Smooth muscle cell (in vitro differentiated cells): ENCODE results near the gene GSTCD. TPM values are rescaled to one million over a fixed set of nuclear protein-coding genes. Genes with fewer than 3 reads are reported as not detected.

Source experiments
- DNase-seq: peaks from one replicate; lab custom pipeline; 2025; ENCODE audit not compliant: unreplicated experiment; lab: John Stamatoyannopoulos, UW
- H2AFZ ChIP-seq: fragments of 200-600 bp; sonication (generic); 2 replicates; pipeline ENCODE4 v1.6.0; 2016; ENCODE audit warnings: antibody characterized with exemption, low read depth, mild to moderate bottlenecking
- H3F3A ChIP-seq: fragments of 200-600 bp; sonication (generic); 2 replicates; pipeline ENCODE4 v1.6.0; 2017; ENCODE audit warnings: antibody characterized with exemption, low read depth
- H3K27ac ChIP-seq: fragments of 200-600 bp; sonication (generic); 2 replicates; pipeline ENCODE4 v1.5.1; 2016; ENCODE audit warnings: low read depth, mild to moderate bottlenecking
- H3K27me3 ChIP-seq: fragments of 200-600 bp; sonication (generic); 2 replicates; pipeline ENCODE4 v1.6.1; 2016; ENCODE audit warnings: low read depth, mild to moderate bottlenecking
- H3K36me3 ChIP-seq: fragments of 200-600 bp; sonication (generic); 2 replicates; pipeline ENCODE4 v1.5.1; 2016; ENCODE audit warnings: low read depth
- H3K4me1 ChIP-seq: fragments of 200-600 bp; sonication (generic); 2 replicates; pipeline ENCODE4 v1.5.1; 2016; ENCODE audit warnings: low read depth
- H3K4me2 ChIP-seq: fragments of 200-600 bp; sonication (generic); 2 replicates; pipeline ENCODE4 v1.6.0; 2016; ENCODE audit warnings: mild to moderate bottlenecking
- H3K4me3 ChIP-seq: fragments of 200-600 bp; sonication (generic); 2 replicates; pipeline ENCODE4 v1.5.1; 2016; ENCODE audit warnings: mild to moderate bottlenecking
- H3K79me2 ChIP-seq: fragments of 200-600 bp; sonication (generic); 2 replicates; pipeline ENCODE4 v1.6.0; 2016; ENCODE audit warnings: low read depth, mild to moderate bottlenecking
- H3K9ac ChIP-seq: fragments of 200-600 bp; sonication (generic); 2 replicates; pipeline ENCODE4 v1.6.0; 2016; ENCODE audit warnings: low read depth
- H3K9me3 ChIP-seq: fragments of 200-600 bp; sonication (generic); replicated peaks from 2 replicates; pipeline ENCODE4 v1.5.1; 2016; ENCODE audit warnings: low read depth
- H4K20me1 ChIP-seq: fragments of 200-600 bp; sonication (generic); 2 replicates; pipeline ENCODE4 v1.6.0; 2016; ENCODE audit warnings: low read depth
- WGBS: methylation state at CpG from one replicate; pipeline ENCODE4 v1.1.7; 2016; ENCODE audit warnings: low lambda C conversion rate; 5-methylcytosine and 5-hydroxymethylcytosine counted together
- polyA plus RNA-seq: library from polyadenylated mRNA; unstranded; fragments of >200 nt; fragmentation: Nextera tagmentation; extraction: Ambion mirVana; gene quantifications from 2 replicates; pipeline ENCODE4 v1.2.1, GENCODE V29; 2016
- total RNA-seq: library from RNA; depleted of rRNA; stranded (reverse); fragments of >200 nt; gene quantifications from 2 replicates; pipeline ENCODE4 v1.2.3, GENCODE V29; 2014
- TF ChIP-seq, protein P1 (sequence below): fragments of 200-600 bp; sonication (generic); IDR thresholded peaks from 2 replicates; pipeline ENCODE4 v1.5.1; 2017; ENCODE audit warnings: borderline replicate concordance, mild to moderate bottlenecking, antibody characterized with exemption; ENCODE audit not compliant: insufficient read depth, poor library complexity, severe bottlenecking

The GSTCD gene
- total and polyA plus RNA-seq, 2 experiments from 2014 or later = 5.6 to 10.5 TPM

DNA sequence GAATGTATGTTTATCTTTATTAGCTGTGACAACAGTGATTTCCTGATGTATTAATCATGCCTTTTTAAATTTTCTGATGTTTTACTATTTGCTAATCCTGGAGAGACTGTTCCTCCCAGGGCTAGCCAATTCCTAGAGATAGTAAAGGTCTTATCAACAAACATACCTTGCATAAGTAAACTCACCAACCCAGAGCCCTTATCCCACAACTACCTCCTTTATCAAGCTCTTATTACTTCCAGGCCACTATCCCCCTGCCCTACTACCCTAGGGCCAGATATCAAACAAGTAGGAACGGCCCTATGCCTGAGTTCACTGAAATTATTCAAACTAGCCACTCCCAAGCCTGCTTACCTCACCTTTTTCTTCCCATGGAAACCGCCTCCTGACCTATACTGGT, 128.5 kb downstream of the GSTCD start:
- 89% methylated on average over 2 of the region's 2 CpGs for WGBS
- Histone ChIP-seq H3K9me3 (no peaks in the 10 kb centered on the region), H3F3A (no peaks in the 10 kb centered on the region), H3K9ac (no peak overlapping the region), H3K4me1 (no peaks in the 10 kb centered on the region), H3K27ac (no peak overlapping the region), H2AFZ (no peak overlapping the region), H3K27me3 (no peaks in the 10 kb centered on the region), H4K20me1 (no peaks in the 10 kb centered on the region), H3K4me3 (no peak overlapping the region), H3K36me3 (no peaks in the 10 kb centered on the region), H3K4me2 (no peak overlapping the region), H3K79me2 (no peaks in the 10 kb centered on the region)
- DNase-seq = no peak
- TF ChIP-seq, protein P1, sequence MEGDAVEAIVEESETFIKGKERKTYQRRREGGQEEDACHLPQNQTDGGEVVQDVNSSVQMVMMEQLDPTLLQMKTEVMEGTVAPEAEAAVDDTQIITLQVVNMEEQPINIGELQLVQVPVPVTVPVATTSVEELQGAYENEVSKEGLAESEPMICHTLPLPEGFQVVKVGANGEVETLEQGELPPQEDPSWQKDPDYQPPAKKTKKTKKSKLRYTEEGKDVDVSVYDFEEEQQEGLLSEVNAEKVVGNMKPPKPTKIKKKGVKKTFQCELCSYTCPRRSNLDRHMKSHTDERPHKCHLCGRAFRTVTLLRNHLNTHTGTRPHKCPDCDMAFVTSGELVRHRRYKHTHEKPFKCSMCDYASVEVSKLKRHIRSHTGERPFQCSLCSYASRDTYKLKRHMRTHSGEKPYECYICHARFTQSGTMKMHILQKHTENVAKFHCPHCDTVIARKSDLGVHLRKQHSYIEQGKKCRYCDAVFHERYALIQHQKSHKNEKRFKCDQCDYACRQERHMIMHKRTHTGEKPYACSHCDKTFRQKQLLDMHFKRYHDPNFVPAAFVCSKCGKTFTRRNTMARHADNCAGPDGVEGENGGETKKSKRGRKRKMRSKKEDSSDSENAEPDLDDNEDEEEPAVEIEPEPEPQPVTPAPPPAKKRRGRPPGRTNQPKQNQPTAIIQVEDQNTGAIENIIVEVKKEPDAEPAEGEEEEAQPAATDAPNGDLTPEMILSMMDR = no peak

DNA sequence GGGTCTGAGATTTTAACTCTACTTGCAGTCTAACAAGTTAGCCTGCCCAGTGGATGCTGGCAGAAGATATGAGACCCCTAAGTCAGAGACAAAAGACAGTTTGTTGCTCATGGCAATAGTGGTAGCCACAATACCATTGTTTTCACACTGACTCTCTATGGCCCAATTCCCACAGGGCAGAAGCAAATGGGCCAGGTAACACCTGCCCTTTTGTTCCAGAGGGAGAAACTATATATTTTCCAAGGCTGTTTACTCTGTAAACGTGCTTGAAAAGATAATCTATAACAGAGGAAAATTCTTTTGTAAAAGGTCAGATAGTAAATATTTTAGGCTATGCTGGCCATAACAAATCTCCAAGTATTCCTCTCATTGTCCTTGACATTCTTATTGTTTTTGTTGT, 129.5 kb downstream of the GSTCD start:
- H3K79me2 ChIP-seq = no peaks in the 10 kb centered on the region
- no peak overlapping the region for H2AFZ ChIP-seq
- H3K4me2 ChIP-seq = no peak overlapping the region
- H3K27me3 ChIP-seq = no peaks in the 10 kb centered on the region
- 100% methylated on average over 1 of the region's 1 CpG for WGBS
- no peaks in the 10 kb centered on the region for H3F3A ChIP-seq
- H3K27ac ChIP-seq = no peak overlapping the region
- no peak overlapping the region for H3K9ac ChIP-seq
- no peak overlapping the region for H3K4me3 ChIP-seq
- no peaks in the 10 kb centered on the region for H3K36me3 ChIP-seq
- DNase-seq = no peak
- TF ChIP-seq, protein P1 = no peak
- no peaks in the 10 kb centered on the region for H4K20me1 ChIP-seq
- H3K4me1 ChIP-seq = no peaks in the 10 kb centered on the region
- no peaks in the 10 kb centered on the region for H3K9me3 ChIP-seq

DNA sequence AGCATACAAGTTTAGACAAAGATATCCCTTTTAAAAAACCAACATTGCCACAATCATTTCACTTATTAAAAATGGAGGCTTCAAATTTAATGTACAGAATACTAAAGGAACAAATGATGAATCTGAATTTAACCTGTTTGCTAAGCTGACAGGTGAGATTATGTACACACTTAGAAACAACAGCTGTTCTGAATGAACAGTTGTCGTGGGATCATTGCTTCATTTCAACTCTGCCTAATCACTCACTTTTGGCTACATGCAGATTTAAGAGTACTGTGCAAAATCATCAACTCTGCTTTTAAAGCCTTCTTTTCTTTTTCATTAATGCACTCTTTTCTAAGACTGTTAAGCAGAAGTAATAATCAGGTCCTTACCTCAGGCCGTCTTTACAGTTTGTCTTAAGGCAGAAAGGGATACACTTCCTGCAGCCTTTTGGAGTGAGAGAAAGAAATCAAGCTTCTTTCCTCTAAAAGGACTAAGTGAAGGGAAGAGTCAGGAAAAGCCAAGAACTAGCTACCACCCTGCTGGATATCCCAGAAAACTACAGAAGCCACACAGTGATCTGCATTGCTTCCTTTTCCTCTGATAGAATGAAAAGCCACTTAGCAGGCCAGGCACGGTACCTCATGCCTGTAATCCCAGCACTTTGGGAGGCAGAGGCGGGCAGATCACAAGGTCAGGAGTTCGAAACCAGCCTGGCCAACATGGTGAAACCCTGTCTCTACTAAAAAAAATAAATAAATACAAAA, 132.0 kb downstream of the GSTCD start:
- H3K9ac ChIP-seq = no peak overlapping the region
- no peak overlapping the region for H3K27ac ChIP-seq

More for the DNA sequence above, 132.0 kb downstream of the GSTCD start:
- no peaks in the 10 kb centered on the region for H3F3A ChIP-seq
- H3K4me2 ChIP-seq = no peak overlapping the region
- no peaks in the 10 kb centered on the region for H3K27me3 ChIP-seq
- no peak overlapping the region for H2AFZ ChIP-seq
- WGBS = 82% methylated on average over 5 of the region's 5 CpGs
- TF ChIP-seq, protein P1 = no peak
- H3K4me1 ChIP-seq = no peaks in the 10 kb centered on the region
- no peaks in the 10 kb centered on the region for H3K79me2 ChIP-seq
- no peaks in the 10 kb centered on the region for H3K9me3 ChIP-seq
- no peak for DNase-seq
- no peak overlapping the region for H3K4me3 ChIP-seq
- H4K20me1 ChIP-seq = no peaks in the 10 kb centered on the region
- no peaks in the 10 kb centered on the region for H3K36me3 ChIP-seq
